NCI-H2081 (cell line): Measurements from ENCODE around the gene TRMT61A.

Experiments
- DNase-seq, 2 experiments: peaks; one replicate each; lab custom pipeline; 2025; lab: John Stamatoyannopoulos, UW

TRMT61A gene

DNA sequence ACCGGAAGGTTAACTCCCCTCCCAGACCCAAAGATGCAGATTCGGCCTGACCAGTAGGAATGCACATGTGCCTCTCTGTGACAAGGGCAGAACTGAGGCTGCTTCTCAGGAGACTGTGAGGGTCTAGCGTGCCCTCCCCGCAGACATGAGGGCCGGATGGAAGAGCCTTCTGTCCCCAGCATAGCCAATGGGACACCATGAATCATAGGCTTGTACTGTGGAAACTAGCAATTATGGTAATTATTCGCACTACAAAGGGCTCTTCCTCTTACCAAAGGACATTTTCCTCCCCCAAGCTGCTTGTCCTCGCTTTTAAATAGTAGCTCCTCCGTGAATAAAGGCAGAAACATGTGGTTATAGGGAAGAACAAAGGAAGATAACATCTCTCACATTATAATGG lies 40.0 kb downstream of the TRMT61A start:
- DNase-seq, result peak; percentile 90 to 96

DNA sequence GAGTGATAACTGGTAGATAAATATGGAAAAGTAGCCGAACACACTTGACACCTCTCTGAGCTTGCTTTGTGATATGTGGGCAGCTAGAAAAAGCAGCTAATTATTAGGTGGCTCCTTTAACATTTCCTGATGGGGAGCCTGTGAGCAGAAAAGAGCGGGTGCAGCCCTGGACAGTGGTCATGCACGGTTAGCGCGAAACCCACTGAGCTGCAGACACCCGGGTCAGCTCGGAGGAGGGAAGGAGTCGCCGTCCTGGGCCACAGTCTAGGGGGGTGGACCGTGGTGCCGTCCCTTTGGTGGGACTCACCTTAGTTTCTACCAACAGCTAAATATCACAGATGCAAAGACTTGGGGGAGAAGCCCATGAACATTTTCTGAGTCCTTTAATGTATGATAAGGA lies 40.4 kb downstream of the TRMT61A start:
- no peak for DNase-seq

GRCh38 chr14:103574104-103574503 lies 45.1 kb downstream of the TRMT61A start:
- DNase-seq, result no peak

GRCh38 chr14:103574707-103575285 lies 45.8 kb downstream of the TRMT61A start:
- no peak for DNase-seq

GRCh38 chr14:103576371-103577024 lies 47.5 kb downstream of the TRMT61A start:
- peak; percentile 73 to 83 for DNase-seq

GRCh38 chr14:103578401-103579075 lies 49.5 kb downstream of the TRMT61A start:
- DNase-seq, result no peak

DNA sequence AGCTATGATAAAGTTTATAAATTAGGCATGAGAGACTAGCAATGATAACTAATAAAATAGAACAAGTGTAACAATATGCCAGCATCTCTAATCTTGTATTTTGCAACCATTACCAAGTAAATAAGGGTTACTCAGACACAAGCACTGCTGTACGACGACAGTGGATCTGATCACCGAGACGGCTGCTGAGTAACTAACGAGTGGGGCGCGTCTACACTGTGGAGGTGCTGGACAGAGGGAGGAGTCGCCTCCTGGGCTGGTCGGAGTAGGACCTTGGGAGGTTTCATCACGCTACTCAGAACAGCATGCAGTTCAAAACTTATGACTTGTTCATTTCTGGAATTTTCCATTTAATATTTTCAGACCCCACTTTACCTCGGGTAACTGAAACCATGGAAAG lies 52.2 kb downstream of the TRMT61A start:
- DNase-seq, result no peak

DNA sequence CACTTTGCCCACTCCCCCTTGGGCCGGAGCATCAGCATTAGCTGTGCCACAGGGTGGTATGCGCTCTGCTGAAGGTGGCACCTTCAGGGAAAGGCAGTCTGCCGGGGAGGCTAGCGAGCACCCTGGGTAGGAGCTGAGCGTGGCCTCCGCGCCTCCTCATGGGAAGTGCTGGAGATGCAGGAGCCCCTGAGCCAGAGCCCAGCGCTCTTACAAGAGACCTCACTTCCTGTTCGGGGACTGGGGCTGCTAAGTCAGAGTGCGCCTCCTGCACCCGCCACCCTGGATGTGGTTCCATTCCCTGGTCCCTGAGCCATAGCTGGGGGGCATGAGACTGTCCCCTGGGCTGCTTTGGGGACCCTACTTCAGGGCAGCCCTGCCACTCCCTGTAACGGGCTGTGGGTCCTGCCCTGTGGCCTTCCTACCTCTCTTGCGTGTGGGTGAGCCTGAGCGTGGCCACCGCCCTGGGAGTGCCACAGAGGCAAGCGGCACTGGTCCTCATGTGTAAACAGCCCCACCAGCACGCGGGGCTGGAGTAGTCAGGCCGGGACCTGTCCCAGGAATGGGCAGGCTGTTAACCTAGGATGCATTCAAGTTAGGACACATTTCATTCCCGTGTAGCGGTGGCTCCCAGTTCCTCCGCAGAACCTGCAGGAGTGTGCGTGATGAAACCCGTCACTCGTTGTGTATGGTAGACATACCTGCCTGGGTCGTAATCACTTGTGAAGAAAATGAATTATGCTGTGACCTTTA lies 53.1 kb downstream of the TRMT61A start:
- no peak for DNase-seq

DNA sequence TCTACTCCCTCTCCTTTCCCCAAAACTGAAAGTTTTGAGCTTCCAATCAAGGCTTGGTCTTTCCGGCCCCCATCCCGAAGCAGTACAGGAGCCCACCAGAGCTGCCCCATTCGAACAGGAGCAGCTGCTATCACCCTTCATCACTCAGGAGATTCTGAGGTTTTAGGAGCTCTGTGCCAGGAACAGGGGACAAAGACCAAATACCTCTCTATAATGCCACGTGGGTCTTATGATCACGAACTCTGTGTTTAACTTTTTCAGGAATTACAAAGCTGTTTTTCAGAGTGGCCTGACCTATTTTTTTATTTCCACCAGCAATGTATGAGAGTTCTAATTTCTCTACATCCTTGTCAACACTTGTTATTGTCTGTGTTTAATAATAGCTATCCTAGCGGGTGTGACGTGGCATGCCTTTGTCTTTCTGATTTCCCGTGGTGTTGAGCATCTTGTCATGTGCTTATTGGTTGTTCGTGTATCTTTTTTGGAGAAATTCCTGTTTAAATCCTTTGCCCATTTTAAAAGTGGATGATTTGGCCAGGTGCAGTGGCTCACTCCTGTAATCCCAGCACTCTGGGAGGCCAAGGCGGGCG lies 55.4 kb downstream of the TRMT61A start:
- DNase-seq, result no peak
